SK-N-SH (cell line): ENCODE data around the gene OR56A5.
"Not testable (repeated sequence)": the region's sequence is repeated elsewhere in the genome, so short reads cannot be mapped to it uniquely, and the experiment has no call there.

Experiments
- CTCF ChIP-seq: fragments of 200-600 bp; sonication (generic); IDR thresholded peaks from 2 replicates; pipeline ENCODE4 v1.6.1; 2017; ENCODE audit warnings: antibody characterized with exemption, mild to moderate bottlenecking, moderate library complexity
- EZH2phosphoT487 ChIP-seq: fragments of 200-600 bp; sonication (generic); IDR thresholded peaks from 2 replicates; pipeline ENCODE4 v1.6.1; 2017; ENCODE audit warnings: low read depth, mixed run types, mild to moderate bottlenecking, antibody characterized with exemption, moderate library complexity, borderline replicate concordance
- FOXJ3 ChIP-seq: sonication (generic); formaldehyde crosslinking; IDR thresholded peaks from 2 replicates; pipeline ENCODE4 v1.5.1; 2020; ENCODE audit warnings: mild to moderate bottlenecking, missing genetic modification reagents
- GABPA ChIP-seq: IDR thresholded peaks from 2 replicates; pipeline ENCODE4 v1.4.0; 2012; ENCODE audit warnings: low read depth, mild to moderate bottlenecking
- GATA2 ChIP-seq: sonication (generic); formaldehyde crosslinking; IDR thresholded peaks from 2 replicates; pipeline ENCODE4 v1.5.0; 2020; ENCODE audit warnings: mild to moderate bottlenecking, missing genetic modification reagents
- MEF2A ChIP-seq: IDR thresholded peaks from 2 replicates; pipeline ENCODE4 v1.4.0; 2012; ENCODE audit warnings: low read depth, borderline replicate concordance
- POLR2AphosphoS5 ChIP-seq: IDR thresholded peaks from 2 replicates; pipeline ENCODE4 v1.6.1; 2012; ENCODE audit warnings: low read depth, low read length
- REST ChIP-seq: IDR thresholded peaks from 2 replicates; pipeline ENCODE4 v1.6.1; 2012; ENCODE audit warnings: mild to moderate bottlenecking, low read depth, low read length, moderate library complexity
- TCF12 ChIP-seq: IDR thresholded peaks from 2 replicates; pipeline ENCODE4 v1.4.0; 2012
- YY1 ChIP-seq: IDR thresholded peaks from 2 replicates; pipeline ENCODE4 v1.4.0; 2012; ENCODE audit warnings: low read depth, mild to moderate bottlenecking

- TF ChIP-seq POLR2AphosphoS5; CTCF; EZH2phosphoT487; GABPA; REST; MEF2A; GATA2 (CRISPR knock-in tag); YY1; FOXJ3 (CRISPR knock-in tag); TCF12: not testable (repeated sequence)
These were observed 7.5 kb downstream of the OR56A5 start for GRCh38 chr11:5960704-5961320.
